ENCODE measurements around the gene RERE.
A peak's percentile ranks its signal among the peaks of the same experiment; 100 is the strongest.

The RERE gene

GRCh38 chr1:8360493-8361197 lies 456.8 kb downstream of the RERE start:
- no peak for DNase-seq (ENCODE audit: low read depth)

GRCh38 chr1:8359617-8360481 lies 457.6 kb downstream of the RERE start:
- DNase-seq (ENCODE audit: low read depth), result no peak

DNA sequence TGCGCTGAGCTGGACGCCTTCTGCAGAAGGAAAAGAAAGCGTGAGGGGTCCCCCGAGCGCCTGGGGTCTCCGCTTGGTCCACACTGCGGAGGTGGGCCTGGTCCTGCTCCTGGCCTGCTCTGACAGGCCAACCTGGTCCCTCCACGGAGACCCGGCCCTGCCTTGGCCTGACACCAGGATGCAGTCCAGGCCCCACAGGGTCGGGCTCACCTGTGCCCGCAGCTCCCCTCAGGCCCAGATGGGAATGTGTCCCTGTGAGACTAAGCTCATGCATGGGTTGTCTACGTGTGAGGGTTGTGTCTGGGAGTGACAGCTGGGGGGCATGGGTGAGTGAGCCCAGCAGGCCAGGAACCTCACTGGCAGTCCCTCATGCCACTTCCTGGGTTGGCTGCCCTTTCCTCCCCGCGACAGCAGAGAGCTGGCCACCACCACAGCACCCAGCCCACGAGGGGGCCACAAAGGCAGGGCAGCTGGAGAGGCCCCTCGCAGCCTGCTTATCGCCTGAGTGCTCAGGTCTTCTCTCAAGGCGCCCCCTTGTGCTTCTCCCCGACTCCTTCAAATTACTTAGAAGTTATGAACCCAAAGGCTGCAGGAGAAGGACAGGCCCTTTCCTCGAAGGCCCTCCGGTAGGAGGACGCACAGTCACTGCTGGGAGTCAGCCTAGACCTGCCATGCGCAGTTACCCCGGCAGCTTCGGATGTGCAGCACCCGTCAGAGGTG lies 458.4 kb downstream of the RERE start:
- DNase-seq (ENCODE audit: low read depth), result no peak

DNA sequence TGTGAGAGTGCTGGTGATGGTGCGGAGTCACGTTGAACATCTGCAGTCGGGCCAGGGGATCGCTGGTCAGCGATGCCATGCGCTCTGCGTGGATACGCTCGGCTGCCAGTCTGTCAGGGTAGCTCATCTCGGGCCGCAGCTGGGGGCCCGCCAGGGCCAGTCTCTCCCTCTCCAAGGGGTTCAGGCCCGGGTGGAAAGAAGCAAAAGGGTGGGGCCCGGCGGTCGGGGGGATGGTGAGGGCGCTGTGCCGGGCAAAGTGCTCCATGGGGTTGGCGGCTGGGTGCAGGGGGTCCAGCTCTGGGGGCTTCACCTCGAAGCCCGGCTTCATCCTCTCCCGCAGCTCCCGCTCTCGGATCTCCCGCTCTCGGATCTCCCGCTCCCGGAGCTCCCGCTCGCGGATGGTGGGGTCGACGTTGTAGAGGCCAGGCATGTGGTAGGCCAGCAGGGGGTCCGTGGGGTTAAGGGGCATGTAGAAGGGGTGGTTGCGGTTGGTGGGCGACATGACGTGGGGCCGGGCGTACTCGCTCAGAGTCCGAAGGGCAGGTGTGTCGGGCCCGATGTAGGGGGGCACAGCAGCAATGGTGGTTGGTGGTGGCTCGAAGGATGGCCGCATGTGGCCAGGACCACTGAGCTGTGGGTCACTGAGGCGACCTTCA lies 459.1 kb downstream of the RERE start:
- no peak for DNase-seq (ENCODE audit: low read depth)

GRCh38 chr1:8357329-8358101 lies 459.9 kb downstream of the RERE start:
- DNase-seq (ENCODE audit: low read depth), result no peak

- no peak for DNase-seq (ENCODE audit: low read depth)
Measured at GRCh38 chr1:8356256-8357209, 460.9 kb downstream of the RERE start.

DNA sequence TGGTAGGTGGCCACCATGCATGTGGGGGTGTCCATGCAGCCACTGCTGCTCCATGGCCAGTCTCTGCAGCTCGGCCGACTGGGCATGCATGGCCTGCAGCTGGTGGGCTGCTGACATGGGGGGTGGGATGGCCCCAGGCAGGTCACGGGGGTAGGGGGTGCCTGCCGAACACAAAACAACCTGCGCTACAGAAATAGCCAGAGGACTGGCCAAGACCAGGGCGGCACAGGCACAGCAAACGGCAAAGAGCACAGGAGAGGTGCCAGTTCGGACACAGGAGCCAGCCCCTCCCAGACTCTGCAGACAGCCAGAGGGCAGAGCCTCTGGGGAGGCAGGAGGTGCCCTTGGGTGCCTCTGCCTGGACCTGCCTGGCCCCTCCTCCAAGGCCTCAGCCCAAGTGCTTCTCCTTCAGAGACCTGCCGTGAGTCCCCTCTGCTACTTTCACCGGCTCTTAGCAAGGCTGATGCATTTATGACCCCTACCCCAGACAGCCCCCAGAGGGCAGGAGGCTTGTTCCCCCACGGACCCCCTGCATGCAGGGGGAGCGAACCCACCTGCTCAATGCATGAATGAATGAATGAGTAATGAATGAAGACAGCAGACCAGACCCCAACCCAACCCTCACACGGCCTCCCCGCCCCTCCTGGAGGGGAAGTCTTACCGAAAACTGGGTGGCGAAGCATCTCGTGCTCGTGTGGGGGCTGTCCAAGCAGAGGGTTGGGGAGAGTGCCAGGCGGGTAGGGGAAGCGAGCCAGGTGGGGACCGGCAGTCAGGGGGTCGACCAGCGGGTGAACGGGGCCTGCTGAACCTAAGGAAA lies 461.8 kb downstream of the RERE start:
- DNase-seq (ENCODE audit: low read depth), result no peak

GRCh38 chr1:8354038-8354437 lies 463.4 kb downstream of the RERE start:
- no peak for DNase-seq (ENCODE audit: low read depth)

GRCh38 chr1:8352886-8353785 lies 464.3 kb downstream of the RERE start:
- DNase-seq (ENCODE audit: low read depth), result no peak

DNA sequence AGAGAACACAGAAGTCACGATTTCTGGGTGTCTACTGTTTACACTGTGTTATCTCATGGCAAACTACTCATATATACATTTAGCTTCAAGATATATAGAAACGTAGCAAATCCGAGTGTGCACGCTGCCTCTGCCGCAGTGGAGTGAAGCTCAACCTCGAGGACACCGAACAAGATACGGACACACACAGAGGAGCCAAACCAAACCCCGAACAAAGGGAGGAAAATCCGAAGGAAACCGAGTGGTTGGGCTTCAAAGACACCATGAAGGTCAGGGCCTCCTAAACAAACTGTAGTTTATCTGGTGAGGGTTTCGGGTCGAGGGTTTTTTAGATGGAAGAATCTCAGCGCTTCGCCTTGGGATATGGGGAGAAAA lies 465.0 kb downstream of the RERE start:
- no peak for DNase-seq (ENCODE audit: low read depth)

DNA sequence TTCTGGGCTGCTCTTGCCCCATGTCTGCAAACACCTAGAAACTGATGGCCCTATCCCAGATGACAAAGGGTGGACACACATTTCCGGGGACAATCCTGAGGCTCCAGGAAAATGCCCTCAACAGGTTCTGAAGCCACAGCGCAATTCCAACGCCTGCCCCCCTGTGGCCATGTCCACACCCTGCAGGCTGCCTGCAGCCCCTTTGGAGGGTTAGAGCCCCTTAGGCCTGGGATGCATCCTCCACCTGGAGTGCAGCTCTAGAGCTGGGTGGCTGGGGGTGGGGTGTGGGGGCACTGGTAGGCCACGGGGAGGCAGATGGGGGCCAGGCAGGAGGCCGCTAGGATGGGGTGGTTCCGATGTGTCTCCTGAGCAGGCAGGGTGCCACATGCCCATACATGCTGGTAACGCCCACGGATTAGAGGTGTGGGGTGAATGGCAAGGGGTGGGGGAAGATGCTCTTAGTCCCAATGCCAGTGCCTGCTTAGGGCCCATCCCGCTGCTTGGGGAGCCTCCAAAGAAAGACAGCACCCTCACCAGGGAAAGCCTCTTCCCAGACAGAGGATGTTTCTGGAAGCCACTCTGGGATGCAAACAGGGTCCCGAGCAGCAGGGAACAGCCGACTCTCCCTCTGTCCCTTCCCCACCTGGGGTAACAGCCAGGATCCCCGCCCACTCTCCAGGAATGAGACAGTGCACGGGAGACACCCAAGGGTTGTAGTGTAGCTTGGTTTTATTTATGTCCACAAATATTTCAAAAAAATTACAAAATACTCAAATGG lies 465.6 kb downstream of the RERE start:
- DNase-seq (ENCODE audit: low read depth), result no peak

DNA sequence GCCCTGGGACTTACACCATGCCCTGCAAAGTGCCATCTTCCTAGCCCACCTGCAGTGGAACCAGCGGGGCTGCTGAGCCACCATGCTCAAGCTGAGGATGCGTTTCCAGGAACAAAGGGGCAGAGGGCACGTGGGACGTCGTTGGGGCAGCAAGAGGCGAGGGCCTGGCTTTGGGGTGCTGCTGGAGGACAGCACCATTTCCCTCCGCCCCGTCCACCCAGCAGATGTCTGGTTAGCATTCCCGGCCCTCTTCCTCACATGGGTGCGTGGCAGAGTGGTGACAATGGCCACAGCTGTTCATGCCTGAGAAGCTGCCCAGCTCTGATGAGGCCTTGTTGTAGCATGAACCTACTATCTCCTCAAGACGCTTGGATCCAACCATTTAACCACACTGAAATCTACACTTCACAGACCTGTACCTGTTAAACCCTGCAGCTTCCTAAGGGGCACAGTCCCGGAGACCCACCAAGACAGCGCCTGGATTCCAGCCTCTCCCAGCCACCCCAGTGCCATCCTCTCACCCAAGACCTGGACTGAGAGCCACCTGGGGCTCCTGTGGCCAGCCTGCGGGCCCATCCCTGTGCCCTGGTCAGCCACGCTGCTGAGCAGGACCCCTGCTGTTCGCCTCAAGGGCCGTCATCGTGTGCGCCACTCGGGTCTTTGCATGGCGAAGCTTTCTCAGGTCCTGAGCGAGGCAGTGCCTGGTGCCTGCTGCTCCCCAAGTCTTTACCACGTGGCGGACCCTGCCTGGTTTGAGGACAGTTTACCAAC lies 466.3 kb downstream of the RERE start:
- no peak for DNase-seq (ENCODE audit: low read depth)

GRCh38 chr1:8349961-8350360 lies 467.5 kb downstream of the RERE start:
- no peak for DNase-seq (ENCODE audit: low read depth)

GRCh38 chr1:8349473-8349865 lies 468.0 kb downstream of the RERE start:
- DNase-seq (ENCODE audit: low read depth), result no peak

DNA sequence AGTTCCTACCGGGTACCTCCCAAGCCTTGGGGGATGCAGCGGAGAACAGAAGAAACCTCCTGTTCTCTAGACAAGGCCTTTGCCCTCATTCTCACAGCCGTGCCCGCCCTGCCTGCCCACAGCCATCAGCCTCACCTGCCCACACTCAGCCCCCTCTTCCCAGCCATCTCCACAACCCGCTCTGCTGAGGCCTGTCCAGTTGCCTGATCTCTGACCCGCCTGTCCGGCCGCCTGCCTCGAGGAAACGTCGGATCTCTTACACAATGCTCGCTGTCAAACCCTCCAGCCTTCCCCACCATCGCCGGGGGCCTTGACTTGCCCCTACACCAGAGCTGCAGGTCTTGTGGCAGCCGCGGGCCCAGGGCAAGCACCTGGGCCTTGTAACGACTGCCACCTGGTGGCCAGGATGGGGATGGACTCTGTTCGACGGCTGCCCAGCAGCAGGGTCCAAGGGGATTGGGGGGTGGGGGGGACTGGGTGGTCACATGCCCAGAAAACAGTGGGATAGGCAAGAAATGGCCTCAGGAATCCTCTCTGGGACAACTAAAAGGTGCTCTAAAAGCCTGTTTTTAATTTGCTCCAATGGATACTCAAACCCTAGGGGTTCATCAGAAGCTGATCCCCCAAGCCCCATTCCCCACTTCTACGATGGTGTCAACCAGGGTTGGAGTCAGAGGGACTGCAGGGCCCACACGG lies 468.5 kb downstream of the RERE start:
- peak; percentile 43 for DNase-seq (ENCODE audit: low read depth)

GRCh38 chr1:8348047-8348776 lies 469.2 kb downstream of the RERE start:
- no peak for DNase-seq (ENCODE audit: low read depth)

All from stimulated activated CD8-positive, alpha-beta memory T cell treated with anti-CD3 and anti-CD28 coated beads, Interleukin-12 subunit alpha, Interleukin-12 subunit beta, amount 100 ng/mL, for 4 hours (primary cell).